ENCODE results near the gene CRKL.
"Not testable (repeated sequence)": the region's sequence is repeated elsewhere in the genome, so short reads cannot be mapped to it uniquely, and the experiment has no call there.

The CRKL gene

DNA sequence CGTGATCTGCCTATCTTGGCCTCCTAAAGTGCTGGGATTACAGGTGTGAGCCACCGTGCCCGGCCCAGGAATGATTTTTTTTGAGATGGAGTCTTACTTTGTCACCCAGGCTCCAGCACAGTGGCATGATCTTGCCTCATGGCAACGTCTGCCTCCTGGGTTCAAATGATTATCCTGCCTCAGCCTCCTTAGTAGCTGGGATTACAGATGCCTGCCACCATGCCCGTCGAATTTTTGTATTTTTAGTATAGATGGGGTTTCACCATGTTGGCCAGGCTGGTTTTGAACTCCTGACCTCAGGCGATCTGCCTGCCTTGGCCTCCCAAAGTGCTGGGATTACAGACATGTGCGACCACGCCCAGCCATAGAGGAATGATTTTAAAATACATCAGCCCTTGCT is 17.8 kb downstream of the CRKL start:
- not testable (repeated sequence) for DNase-seq

DNA sequence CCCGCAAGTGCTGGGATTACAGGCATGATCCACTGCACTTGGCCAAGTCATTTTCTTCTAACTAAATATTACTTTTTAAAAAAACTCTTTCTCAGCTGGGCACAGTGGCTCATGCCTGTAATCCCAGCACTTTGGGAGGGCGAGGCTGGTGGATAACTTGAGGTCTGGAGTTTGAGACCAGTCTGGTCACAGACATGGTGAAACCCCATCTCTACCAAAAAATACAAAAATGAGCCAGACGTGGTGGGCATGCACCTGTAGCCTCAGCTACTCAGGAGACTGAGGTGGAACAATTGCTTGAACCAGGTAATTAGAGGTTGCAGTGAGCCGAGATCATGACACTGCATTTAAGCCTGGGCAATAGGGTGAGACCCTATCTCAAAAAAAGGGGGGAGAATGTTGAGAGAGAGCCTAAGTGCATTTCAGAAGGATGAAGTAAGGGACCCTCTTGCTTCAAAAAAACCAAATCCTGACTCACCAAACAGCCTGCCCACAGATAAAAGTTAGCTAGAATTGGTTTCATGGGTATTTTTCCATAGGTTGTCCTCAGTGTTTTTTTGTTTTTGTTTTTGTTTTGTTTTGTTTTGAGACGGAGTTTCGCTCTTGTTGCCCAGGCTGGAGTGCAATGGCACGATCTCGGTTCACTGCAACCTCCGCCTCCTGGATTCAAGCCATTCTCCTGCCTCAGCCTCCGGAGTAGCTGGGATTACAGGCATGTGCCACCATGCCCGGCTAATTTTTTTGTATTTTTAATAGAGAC is 18.8 kb downstream of the CRKL start:
- DNase-seq = not testable (repeated sequence)

DNA sequence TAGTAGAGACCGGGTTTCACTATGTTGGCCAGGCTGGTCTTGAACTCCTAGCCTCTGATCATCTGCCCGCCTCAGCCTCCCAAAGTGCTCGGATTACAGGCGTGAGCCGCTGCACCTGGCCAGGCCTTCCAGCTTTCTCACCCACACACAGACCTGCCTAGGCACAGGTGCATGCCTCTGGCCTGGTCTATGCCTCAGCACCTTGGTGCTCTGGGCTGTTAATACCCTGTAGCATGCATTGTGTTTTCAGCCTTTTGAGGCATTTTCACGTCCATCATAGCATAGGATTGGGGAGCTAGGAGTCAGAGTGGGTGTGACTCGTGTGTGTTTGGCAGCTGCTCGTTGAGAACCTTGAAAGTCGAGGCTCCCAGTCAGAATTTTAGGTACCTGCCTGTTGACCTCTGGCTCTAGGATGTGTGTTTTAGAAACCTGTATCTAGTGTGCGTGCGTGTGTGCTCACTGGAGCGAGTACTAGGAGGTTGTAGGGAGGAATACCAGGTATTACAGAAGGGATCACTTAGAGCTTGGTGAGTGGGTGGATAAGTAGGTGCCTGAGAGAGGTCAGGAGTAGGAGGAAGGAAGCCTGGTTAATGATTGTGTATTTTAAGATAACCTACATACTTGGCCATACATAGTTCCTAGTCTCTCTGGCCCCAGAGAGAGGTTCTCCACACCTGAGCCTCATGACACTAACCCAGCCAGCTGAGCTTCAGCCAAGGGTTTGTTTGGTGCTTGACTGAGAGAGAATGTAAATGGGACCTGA is 20.0 kb downstream of the CRKL start:
- no peak for DNase-seq

DNA sequence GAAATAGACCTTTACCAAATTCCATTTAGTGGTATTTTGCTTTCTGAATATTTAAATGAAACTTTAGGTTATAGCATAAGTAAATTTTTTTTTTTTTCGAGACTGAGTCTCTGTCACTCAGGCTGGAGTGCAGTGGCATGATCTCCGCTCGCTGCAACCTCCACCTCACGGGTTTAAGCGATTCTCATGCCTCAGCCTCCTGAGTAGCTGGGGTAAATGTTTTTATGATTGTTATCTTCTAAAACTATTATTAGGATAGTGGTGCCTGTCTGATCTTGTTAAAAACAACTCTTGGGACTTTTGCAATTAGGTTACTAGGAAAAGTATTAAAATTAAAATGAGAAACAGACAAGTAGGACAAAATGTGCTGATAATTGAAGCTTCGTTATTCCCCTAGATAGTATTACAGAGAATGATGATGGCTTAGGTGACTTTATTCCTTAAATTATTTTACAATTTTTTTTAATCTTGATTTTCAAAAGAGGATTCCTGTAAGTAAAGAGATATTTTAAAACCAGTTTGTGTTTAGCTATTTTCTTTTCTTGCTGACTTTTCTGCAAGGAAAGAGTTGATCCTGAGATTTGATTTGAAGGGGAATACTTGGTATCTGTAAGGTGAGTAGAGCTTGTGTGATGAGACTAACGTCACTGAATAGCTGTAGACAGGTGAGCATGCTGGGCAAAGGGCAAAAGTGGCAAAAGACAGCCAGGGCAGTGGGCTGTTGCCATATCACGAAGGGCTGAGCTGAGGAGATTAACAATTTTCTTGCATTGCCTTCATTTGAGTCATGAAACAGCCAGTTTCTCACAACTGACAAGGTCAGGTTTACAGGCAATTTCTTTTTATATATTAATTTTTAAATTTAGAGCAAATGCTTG is 20.8 kb downstream of the CRKL start:
- DNase-seq = no peak

DNA sequence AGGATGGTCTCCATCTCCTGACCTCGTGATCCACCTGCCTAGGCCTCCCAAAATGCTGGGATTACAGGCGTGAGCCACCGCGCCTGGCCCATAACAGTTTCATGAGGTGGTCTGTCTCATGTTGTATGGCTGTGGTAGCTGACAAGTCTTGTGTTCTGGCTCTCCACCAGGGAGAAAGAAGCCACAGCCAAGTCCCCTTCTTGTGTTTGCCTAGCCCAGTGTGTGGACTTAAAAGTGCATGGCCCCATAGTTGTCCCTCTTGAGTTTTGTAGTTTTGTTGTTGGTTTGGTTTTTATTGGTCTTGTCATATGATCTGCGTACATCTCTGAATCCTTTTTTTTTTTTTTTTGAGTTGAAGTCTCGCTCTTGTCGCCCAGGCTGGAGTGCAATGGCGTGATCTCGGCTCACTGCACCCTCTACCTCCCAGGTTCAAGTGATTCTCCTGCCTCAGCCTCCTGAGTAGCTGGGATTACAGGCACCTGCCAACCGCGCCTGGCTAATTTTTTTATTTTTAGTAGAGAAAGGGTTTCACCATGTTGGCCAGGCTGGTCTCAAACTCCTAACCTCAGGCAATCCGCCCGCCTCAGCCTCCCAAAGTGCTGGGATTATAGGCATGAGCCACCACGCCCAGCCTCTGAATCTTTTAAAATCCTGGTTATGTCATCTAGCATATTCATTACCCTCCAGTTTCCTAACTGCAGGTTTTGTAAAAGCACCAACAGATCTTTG is 22.4 kb downstream of the CRKL start:
- DNase-seq = not testable (repeated sequence)

DNA sequence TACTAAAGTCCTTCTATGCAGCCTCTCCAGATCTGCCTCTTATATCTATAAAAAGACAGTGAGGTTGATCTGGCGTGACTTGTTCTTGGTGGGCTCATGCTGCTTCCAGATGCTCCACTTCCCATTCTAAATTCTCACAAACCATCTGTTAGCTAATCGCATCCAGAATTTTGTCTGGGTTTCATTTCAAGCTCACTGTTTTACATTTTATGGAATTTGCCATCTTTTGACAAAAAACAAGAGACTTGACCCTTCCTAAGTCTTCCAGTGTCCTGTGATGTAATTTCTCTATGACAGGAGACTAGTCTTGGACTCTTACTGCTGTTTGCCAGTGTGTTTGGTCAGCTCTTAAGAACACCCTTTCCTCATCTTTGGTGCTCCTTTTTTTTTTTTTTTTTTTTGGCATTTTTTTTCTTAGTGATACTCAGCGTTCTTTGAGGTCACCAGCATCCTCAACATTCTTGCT is 23.0 kb downstream of the CRKL start:
- DNase-seq = no peak

DNA sequence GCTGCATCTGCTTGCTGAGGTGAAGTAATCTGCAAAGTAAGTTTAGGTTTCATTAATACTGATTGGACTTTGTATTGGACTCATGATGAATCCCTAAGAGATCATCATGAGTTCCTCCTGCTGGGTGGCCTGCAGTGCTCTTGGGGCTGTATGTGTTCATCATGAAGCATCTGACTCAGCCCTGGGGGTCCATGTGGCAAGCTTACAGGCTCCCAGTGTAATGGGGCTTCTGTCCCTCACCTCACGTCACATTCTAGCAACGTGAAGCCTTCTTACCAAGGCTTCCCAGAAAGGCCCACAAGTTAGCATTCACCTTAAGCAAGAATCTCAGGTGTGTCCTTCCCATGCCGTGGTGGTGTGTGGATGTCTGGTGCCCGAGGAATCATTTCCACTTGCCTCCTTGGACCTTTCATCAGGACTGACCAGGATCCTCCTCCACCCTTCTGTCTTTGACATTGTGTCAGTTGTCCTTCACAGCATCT is 23.7 kb downstream of the CRKL start:
- no peak for DNase-seq

DNA sequence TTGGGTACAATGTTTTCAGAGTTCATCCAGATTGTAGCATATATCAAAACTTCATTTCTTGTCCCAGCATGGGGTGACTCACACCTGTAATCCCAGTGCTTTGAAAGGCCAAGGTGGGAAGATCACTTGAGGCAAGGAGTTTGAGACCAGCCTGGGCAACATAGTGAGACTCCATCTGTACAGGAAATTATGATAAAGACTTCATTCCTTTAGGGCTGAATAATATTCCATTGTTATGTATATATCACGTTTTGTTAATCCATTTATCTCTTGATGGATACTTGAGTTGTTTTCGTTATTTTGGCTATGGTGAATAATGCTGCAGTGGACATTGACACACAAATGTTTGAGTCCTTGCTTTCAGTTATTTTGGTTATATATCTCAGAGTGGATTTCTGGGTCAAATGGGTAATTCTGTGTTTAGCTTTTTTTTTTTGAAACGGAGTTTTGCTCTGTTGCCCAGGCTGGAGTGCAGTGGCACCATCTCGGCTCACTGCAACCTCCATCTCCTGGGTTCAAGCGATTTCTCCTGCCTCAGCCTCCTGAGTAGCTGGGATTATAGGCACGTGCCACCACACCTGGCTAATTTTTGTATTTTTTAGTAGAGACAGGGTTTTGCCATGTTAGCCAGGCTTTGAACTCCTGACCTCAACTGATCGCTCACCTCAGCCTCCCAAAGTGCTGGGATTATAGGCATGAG is 25.1 kb downstream of the CRKL start:
- DNase-seq = not testable (repeated sequence)

DNA sequence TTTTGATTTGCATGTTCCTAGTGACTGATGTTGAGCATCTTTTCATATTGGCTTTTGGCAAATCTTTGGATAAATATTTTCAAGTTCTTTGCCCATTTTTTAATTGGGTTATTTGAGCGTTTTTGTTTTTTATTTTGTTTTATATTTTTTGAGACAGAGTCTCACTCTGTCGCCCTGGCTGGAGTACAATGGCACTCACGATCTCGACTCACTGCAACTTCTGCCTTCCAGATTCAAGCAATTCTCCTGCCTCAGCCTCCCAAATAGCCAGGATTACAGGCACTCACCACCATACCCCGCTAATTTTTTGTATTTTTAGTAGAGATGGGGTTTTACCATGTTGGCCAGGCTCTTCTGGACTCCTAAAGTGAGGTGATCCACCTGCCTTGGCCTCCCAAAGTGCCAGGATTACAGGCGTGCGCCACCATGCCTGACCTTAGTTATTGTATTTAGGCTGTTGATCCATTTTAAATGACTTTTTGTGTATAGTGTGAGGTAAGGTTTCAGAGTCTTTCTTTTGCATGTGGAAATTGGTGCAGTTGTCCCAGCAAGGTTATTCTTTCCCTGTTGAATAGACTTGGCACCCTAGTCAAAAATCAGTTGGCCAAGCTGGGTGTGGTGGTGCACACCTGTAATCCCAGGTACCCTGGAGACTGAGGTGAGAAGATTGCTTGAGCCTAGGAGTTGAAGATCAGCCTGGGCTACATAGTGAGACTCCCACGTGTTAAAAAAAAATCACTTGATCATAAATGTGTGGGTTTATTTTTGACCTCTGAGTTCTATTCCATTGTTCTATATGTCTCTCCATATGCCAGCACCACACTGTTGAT is 26.1 kb downstream of the CRKL start:
- DNase-seq = no peak

DNA sequence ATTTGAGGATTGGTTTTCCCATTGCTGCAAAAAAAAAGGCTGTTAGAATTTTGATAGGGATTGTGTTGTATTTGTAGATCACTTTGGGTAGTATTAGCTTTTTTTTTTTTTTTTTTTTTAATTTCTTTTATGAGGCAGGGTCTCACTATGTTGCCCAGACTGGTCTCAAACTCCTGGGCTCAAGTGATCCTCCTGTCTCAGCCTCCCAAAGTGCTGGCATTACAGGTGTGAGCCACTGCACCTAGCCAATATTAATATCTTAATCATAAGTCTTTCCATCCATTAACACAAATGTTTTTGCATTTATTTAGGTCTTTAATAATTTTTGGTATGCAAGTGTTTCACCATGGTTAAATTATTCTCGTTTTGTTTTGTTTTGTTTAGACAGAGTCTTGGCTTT is 26.8 kb downstream of the CRKL start:
- no peak for DNase-seq

DNA sequence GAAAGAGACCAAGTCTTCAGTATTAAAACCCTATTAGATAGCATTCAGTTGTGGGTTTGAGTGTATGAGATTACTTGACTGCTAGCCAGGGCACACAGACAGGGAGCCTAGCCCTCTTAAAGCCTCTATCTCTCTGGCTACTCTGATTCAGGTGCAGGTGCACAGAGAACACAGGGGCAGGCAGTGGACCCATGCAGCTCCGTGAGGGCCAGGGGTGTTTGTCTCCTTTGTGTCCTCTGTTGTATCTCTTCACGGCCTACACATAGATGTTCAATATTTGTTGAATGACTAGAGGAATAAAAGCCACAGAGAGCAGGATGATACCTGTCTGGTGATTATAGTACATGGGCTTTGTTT is 28.3 kb downstream of the CRKL start:
- DNase-seq = no peak

DNA sequence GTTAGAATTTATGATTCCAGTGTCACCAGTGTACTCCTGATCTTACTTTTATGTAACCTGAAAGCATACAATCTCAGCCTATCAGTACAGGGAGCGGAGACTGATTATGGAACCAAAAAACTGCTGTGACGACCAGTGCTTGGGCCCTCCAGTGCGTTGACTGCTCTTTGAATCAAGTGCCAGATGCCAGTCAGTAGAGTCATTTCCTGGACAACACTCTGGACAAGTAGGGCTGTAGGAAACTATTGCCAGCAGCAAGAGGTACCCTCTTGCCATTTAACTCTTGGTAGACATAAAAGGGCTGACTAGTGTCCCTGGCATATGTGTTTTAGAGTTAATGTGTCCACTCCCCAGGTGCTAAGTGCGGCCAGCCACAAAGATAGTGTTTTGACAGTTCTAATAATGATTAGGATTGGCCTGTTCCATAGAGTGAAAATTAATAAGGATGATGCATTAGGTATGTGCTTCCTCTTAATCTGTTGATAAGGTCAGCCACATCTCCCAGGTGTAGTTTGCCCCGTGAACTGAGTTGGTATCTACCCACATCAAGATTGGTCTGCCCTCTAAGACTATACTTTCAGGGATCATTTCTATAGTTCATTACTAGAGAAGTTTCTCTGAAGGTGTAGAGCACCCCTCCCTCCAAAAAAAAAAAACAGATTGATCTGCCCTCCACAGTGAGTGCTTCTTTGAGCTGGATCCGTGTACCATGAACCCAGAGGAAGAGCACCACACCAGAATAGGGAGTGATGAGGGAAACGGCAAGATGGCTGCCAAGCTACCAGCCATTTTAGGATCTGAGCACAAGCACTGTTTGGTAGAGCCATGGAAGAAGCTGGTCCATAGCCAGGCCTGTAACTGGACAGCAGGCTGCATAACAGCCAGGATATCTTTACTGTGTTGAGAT is 29.1 kb downstream of the CRKL start:
- no peak for DNase-seq

DNA sequence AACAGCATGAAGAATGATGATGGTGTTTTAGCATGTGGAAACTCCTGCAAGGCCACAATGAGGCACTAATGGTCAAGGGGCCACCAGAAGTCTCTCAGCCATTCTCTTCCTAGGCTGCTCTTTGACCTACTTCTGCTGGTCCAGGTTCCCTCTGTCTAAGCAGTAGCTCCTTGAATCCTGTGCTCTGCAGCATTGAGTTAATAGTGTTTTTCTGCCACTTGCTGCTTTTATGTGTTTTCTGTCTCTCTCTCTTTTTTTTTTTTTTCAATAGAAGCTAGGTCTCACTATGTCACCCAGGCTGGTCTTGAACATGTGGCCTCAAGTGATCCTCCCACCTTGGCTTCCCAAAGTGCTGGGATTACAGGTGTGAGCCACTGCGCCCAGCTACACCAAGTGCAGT is 29.8 kb downstream of the CRKL start:
- DNase-seq = no peak

DNA sequence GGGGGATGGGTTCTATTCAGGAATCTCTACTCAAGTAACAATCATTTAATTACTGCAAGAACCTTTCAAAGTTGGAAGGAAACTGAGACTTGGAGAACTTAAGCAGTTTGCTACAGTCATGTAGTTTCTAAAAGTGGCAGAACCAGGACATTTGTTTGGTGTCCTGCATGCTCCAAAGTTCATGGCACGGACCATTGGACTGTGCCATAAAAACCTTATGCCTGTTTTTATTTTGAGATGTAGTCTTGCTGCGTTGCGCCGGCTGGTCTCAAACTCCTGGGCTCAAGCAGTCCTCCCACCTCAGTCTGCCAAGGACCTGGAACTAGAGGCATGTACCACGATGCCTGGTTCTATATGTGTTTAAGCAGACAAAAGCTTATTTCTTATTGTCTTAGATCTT is 31.2 kb downstream of the CRKL start:
- no peak for DNase-seq

DNA sequence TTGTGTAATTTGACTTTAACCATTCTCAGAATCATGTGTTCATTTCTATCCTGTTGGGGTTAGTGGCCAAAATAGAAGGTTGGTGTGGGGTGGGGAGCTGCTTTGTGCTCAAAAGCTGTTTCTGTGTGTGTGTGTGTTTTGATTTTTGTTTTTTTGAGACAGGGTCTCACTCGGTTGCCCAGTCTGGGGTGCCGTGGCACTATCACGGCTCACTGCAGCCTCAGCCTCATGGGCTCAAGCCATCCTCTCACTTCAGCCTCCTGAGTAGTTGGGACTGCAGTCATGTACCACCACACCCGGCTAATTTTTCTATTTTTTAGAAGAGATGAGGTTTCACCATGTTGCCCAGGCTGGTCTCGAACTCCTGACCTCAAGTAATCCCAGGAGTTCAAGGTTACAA is 31.8 kb downstream of the CRKL start:
- no peak for DNase-seq

DNA sequence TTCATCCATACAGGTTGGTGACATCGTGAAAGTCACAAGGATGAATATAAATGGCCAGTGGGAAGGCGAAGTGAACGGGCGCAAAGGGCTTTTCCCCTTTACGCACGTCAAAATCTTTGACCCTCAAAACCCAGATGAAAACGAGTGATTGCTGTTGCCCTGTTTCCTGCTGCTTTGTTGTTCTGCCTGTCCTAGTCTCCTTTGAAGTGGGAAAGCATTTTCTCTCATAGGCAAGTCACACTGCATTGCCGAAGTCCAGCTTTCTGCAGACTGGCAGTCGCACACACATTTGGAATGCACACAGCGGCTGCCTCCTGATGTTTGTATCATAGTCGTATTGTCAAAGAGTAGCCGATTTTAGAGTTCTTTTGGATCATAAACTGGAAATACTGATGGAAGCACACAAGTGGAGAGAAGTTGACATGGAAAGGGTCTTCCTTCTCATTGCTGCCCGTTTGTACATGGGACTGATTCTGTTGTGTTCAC is 32.5 kb downstream of the CRKL start:
- DNase-seq = no peak

DNA sequence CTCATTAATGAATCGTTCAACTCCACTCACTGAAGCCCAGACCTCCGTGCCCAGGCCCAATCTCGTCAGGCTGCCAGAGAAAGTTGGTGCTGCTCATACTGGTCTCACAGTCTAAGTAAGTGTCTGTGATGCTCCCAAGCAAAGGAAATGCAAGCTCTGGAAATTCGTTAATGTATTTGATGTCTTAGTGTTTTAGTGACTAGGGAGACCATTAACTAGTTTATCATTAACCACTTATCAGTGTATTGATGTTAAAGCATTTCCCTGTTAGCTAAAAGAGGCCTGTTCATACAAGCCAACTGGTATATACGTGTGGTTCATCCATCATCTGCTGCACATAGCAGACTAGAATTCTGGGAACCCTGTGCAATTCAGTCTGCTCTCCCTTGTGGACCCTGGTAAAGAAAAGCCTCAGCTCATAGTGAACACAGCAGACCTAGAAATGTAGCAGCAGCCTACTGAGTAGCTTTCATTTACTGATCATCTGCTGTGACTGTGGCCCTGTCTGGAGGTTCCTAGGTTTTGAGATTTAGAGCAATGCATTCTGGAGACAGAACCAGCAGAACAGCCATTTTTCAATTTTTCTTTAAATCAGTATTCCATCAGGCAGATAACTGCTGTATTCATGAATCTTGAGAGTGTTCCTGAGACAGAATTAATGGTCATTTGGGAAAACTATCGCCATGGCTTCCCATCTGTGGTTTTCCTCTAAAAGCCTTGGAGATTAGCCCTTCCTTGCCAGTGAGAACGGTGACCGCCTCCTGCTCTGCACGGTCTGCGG is 34.1 kb downstream of the CRKL start:
- no peak for DNase-seq

DNA sequence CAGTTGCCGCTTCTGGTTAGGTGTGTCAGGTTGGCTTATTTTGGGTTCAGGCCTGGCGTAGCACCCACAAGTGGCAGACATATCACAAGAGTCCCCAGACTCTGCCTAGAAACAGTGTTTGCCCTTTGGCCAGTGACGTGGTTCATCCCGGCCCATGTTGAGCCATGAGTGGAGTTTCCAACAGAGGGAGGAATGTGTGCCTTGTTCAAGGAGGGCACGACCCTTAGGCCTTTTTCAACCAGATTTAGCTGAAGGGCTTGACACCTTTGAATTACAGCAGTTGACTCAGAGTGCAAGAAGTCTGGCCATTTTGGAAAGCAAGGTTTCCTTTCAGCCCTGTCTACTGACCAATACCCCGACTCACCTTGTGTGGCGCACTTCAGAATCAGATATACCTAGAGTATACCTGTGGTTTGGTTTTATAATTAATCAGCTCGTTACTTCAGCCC is 34.7 kb downstream of the CRKL start:
- DNase-seq = no peak

Data from activated naive CD4-positive, alpha-beta T cell treated with anti-CD3 and anti-CD28 coated beads, Interleukin-2, amount 50 U/mL, for 16 hours (primary cell).